D341Med (cell line): ENCODE data around the gene DENND11.

ENCODE experiments used
- DNase-seq: peaks from one replicate; pipeline ENCODE4 v3.0.0; 2012; ENCODE audit warnings: low spot score

The DENND11 gene

GRCh38 chr7:141702047-141702567 is at the start of gene DENND11:
Gene DENND11, minus strand, starts transcription at chr7:141702166. Its CDS starts 13 bp downstream, at chr7:141702153.
- DNase-seq = peak; percentile 91

- DNase-seq = no peak
These were observed 46.4 kb upstream of the DENND11 start for GRCh38 chr7:141748396-141748795.

GRCh38 chr7:141744131-141744530 is 42.2 kb upstream of the DENND11 start:
- DNase-seq = no peak

- no peak for DNase-seq
These were observed 40.3 kb upstream of the DENND11 start for GRCh38 chr7:141742229-141742628.

GRCh38 chr7:141739250-141739649 is 37.3 kb upstream of the DENND11 start:
- DNase-seq = no peak

GRCh38 chr7:141738592-141739013 is 36.6 kb upstream of the DENND11 start:
- no peak for DNase-seq

GRCh38 chr7:141737836-141738591 is 36.0 kb upstream of the DENND11 start, which contains the start of gene SSBP1:
Gene SSBP1, plus strand, starts transcription at chr7:141738358. Its CDS starts 809 bp downstream, at chr7:141739167.
- peak; percentile 91 for DNase-seq

- no peak for DNase-seq
These were observed 35.3 kb upstream of the DENND11 start for GRCh38 chr7:141737118-141737835.

GRCh38 chr7:141731476-141732149 is 29.6 kb upstream of the DENND11 start:
- no peak for DNase-seq

GRCh38 chr7:141729020-141729419 is 27.1 kb upstream of the DENND11 start:
- no peak for DNase-seq

- no peak for DNase-seq
These were observed 20.6 kb upstream of the DENND11 start for GRCh38 chr7:141722529-141722928.

GRCh38 chr7:141717450-141717849 is 15.5 kb upstream of the DENND11 start:
- DNase-seq = no peak

- no peak for DNase-seq
These were observed 14.1 kb upstream of the DENND11 start for GRCh38 chr7:141715794-141716689.

GRCh38 chr7:141715018-141715417 is 13.1 kb upstream of the DENND11 start:
- no peak for DNase-seq

GRCh38 chr7:141714571-141714970 is 12.6 kb upstream of the DENND11 start:
- DNase-seq = no peak

- DNase-seq = no peak
These were observed 11.9 kb upstream of the DENND11 start for GRCh38 chr7:141713890-141714289.

GRCh38 chr7:141712603-141713255 is 10.8 kb upstream of the DENND11 start:
- DNase-seq = no peak

- DNase-seq = no peak
These were observed 8.3 kb upstream of the DENND11 start for GRCh38 chr7:141710301-141710700.

GRCh38 chr7:141709749-141710148 is 7.8 kb upstream of the DENND11 start:
- no peak for DNase-seq

- DNase-seq = no peak
These were observed 7.4 kb upstream of the DENND11 start for GRCh38 chr7:141709318-141709717.

- DNase-seq = no peak
These were observed 6.4 kb upstream of the DENND11 start, which contains the start of gene WEE2 for GRCh38 chr7:141708351-141708750. Gene WEE2, plus strand, starts transcription at chr7:141708353. Its CDS starts 406 bp downstream, at chr7:141708759.
